Retinal pigment epithelial cell (primary cell): Measurements from ENCODE around the gene ADH7.

Experiments
- DNase-seq: peaks from one replicate; pipeline ENCODE4 v3.0.0-alpha.2; 2010; ENCODE audit warnings: low read depth
- H3K4me3 ChIP-seq: 2 replicates; pipeline ENCODE4 v1.5.1; 2011; ENCODE audit warnings: mild to moderate bottlenecking, low read length, control low read depth, moderate library complexity
- TF ChIP-seq, protein P1 (sequence below): conservative IDR thresholded peaks from 2 replicates; pipeline ENCODE4 v1.5.1; 2011; ENCODE audit warnings: low read depth, low read length, control low read depth, inconsistent platforms

The ADH7 gene

GRCh38 chr4:99399017-99399416 is 36.1 kb downstream of the ADH7 start:
- DNase-seq = no peak
- TF ChIP-seq, protein P1, sequence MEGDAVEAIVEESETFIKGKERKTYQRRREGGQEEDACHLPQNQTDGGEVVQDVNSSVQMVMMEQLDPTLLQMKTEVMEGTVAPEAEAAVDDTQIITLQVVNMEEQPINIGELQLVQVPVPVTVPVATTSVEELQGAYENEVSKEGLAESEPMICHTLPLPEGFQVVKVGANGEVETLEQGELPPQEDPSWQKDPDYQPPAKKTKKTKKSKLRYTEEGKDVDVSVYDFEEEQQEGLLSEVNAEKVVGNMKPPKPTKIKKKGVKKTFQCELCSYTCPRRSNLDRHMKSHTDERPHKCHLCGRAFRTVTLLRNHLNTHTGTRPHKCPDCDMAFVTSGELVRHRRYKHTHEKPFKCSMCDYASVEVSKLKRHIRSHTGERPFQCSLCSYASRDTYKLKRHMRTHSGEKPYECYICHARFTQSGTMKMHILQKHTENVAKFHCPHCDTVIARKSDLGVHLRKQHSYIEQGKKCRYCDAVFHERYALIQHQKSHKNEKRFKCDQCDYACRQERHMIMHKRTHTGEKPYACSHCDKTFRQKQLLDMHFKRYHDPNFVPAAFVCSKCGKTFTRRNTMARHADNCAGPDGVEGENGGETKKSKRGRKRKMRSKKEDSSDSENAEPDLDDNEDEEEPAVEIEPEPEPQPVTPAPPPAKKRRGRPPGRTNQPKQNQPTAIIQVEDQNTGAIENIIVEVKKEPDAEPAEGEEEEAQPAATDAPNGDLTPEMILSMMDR = no peak

GRCh38 chr4:99395595-99396364 is 39.4 kb downstream of the ADH7 start:
- DNase-seq = no peak
- no peak overlapping the region for H3K4me3 ChIP-seq
- TF ChIP-seq, protein P1 = no peak

More at GRCh38 chr4:99399017-99399416, 36.1 kb downstream of the ADH7 start:
- H3K4me3 ChIP-seq = no peak overlapping the region

- DNase-seq = no peak
- no peak overlapping the region for H3K4me3 ChIP-seq
- TF ChIP-seq, protein P1 = no peak
Observed at GRCh38 chr4:99394896-99395295, 40.2 kb downstream of the ADH7 start.

- TF ChIP-seq, protein P1 = no peak
- DNase-seq = no peak
- no peak overlapping the region for H3K4me3 ChIP-seq
Observed at GRCh38 chr4:99390055-99390454, 45.1 kb downstream of the ADH7 start.

- TF ChIP-seq, protein P1 = no peak
- no peak for DNase-seq
Observed at GRCh38 chr4:99389606-99390005, 45.5 kb downstream of the ADH7 start.

GRCh38 chr4:99383833-99384392 is 51.2 kb downstream of the ADH7 start:
- TF ChIP-seq, protein P1 = no peak
- H3K4me3 ChIP-seq = no peak overlapping the region
- no peak for DNase-seq

More at GRCh38 chr4:99389606-99390005, 45.5 kb downstream of the ADH7 start:
- no peak overlapping the region for H3K4me3 ChIP-seq

DNA sequence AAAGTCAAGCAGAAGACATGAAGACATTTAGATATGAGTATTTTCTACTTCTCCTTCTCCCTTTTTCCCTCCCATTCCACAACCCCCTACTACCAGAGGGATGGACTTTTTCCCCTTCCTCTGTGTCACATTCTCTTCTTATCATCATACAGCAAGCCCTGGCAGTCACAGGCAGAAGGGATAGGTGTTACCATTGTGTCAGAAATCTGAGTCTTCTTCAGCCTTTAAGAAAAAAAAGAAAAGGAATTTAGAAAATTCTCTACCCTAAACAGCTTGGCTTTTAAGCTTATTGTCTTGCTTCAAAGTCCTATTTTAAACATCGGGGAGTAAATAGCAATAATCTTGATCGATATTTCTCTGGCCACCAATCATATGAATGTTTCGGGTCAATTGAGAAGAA is 51.7 kb downstream of the ADH7 start:
- H3K4me3 ChIP-seq = no peak overlapping the region
- TF ChIP-seq, protein P1 = no peak
- DNase-seq = no peak
